Measurements from ENCODE around the gene C2CD3.
"Not testable (repeated sequence)": the region's sequence is repeated elsewhere in the genome, so short reads cannot be mapped to it uniquely, and the experiment has no call there.

Gene C2CD3

DNA sequence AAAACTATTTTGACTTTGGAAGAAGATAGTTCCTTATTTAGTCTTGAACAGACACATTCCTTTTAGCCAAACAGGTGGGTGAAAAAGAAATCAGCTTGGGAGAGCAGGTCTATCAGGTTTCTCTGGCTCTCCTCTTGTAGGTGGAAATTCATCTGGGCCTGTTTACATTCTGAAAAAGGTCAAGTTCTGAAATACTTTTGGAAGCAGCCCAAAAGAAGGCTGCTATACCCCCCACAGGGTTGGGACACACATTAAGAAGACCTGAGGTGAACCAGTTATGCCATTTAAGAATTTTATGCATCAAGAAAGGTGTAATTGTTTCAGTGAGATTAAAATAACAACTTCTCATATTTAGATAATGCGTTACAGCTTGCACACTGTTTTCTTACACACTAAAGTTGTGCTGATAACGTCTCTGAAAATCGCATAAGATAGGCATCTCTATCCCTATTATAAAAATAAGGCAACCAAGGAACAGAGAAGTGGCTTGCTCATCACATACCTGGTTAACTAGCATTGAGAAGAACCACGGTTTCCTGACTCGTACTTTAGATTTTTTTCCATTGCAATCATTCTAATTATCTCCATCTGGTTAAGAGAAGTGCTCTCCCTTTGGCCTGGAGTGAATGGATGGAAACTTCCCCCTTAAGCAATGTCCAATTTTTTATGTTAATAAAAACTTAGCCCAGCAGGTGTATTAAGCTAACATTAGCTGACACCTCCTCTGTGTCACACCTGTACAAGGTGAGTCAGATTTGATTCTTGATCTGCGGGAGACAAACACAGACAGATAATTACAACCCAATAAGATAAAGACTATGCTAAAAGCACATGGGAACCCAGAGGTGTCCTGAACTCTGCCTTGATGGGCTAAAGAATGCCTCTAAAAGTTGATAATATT is 101.4 kb downstream of the C2CD3 start:
- ATAC-seq, result no peak

DNA sequence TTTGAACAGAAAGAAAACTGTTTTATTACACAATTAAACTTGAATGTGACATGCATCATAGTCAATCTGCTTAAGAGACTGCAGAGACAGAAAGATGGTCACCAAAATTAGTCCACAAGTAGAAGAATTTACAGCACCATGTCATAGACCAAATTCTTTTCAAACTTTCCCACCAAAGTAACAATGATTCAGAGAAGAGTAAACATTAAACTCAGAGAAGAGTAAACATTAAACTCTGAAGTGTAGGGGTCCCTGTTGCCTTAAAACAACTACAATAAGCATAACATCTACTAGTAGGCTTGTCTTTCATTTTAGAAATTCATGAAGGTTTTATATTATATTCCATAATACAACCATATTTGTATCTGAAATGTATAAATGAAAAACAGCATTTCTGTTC is 104.1 kb downstream of the C2CD3 start:
- not testable (repeated sequence) for DNase-seq, ATAC-seq

More for the DNA sequence above, 101.4 kb downstream of the C2CD3 start:
- DNase-seq, result no peak

DNA sequence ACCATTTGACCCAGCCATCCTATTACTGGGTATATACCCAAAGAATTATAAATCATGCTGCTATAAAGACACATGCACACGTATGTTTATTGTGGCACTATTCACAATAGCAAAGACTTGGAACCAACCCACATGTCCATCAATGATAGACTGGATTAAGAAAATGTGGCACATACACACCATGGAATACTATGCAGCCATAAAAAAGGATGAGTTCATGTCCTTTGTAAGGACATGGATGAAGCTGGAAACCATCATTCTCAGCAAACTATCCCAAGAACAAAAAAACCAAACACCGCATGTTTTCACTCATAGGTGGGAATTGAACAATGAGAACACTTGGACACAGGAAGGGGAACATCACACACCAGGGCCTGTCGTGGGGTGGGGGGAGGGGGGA is 105.3 kb downstream of the C2CD3 start:
- not testable (repeated sequence) for ATAC-seq, DNase-seq

- ATAC-seq, DNase-seq: not testable (repeated sequence)
Observed at GRCh38 chr11:74063628-74064027, 107.2 kb downstream of the C2CD3 start.

- not testable (repeated sequence) for ATAC-seq, DNase-seq
Observed at GRCh38 chr11:74061599-74061998, 109.2 kb downstream of the C2CD3 start.

GRCh38 chr11:74057249-74058151 is 113.3 kb downstream of the C2CD3 start:
- DNase-seq (no peak), ATAC-seq (no peak)

- no peak for DNase-seq
Observed at GRCh38 chr11:74055938-74056337, 114.9 kb downstream of the C2CD3 start.

DNA sequence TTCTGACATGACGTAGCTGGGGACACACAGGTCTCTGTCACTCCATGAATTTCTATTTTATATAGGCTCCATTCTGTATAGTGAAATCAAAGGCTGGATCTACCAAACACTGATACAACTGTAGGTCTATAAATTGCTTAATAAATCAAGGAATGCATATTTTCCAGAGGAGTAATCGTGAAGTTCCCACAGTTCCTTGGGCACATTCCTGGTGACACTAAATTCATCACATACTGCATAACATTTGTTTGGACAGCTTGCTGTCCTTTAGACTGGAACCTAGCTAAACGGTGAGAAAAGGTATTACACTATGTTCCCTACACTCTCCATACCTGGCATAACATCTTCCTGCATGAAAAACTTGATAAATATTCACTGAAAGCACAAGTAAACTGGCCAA is 120.3 kb downstream of the C2CD3 start:
- ATAC-seq (no peak), DNase-seq (no peak)

More at GRCh38 chr11:74055938-74056337, 114.9 kb downstream of the C2CD3 start:
- no peak for ATAC-seq

DNA sequence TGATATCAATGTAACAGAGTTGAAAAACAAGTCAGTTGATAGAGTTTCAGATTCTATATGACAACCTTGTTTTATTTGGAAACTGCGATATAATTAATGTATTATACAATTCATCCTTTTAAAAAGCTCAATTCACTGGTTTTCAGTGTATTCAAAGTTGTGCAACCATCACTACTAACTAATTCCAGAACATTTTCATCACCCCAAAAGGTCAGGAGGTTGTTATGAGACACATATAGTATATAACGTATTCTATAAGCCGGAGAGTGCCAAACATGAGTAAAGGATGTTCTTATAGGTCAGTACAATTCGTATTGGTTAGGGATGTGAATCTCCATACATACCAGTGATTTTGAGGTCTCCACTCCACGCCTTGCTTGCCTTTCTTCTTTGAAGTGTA is 121.8 kb downstream of the C2CD3 start:
- DNase-seq, result no peak

DNA sequence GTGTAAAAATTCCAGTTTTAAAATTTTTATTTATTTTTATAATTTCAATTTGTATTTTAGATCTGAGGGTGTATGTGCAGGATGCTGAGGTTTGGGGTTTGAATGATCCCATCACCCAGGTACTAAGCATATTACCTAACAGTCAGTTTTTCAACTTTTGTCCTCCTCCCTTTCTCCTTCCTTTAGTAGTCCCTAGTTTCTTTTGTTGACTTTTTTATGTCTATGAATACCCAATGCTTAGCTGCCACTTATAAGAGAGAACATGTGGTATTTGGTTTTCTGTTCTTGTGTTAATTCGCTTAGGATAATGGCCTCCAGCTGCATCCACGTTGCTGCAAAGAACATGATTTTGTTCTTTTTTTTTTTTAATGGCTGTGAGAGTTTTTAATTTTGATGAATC is 126.3 kb downstream of the C2CD3 start:
- no peak for ATAC-seq

More for the DNA sequence above, 121.8 kb downstream of the C2CD3 start:
- ATAC-seq, result no peak

DNA sequence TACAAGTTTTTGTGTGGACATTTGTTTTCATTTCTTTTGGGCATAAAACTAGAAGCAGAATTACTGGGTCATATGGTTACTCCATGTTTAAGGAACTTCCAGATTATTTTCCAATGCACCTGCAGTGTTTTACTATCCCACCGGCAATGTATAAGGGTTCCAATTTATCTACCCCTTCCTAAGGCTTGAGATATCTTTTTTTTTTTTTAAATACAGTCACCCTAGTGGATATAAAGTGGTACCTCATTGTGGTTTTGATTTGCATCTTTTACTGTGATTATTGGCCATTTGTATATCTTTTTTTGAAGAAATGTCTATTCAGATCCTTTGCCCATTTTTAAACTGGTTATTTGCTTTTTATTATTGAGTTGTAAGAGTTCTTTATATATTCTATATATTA is 127.4 kb downstream of the C2CD3 start:
- DNase-seq, result no peak
- no peak for ATAC-seq

More for the DNA sequence above, 126.3 kb downstream of the C2CD3 start:
- DNase-seq, result no peak

DNA sequence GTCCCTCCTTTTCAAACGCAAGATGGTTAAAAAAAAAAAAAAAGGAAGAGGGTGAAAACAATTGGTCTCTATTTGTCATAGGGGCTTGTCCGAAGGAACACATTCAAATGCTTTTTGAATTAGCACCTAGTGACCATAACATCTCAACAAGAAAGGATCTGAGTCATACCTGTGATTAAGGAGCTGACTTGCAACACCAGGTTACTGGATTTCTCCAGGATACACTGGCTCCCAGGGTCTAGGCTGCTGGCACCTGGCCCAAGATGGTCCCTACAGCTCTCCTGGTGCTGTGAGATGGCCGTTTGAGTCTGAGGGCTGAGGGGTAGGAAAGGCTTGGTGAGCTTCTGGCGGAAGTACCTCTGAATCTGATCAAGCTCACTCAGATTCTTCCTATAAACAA is 133.5 kb downstream of the C2CD3 start:
- no peak for DNase-seq
- ATAC-seq, result no peak

- no peak for ATAC-seq
- no peak for DNase-seq
Observed at GRCh38 chr11:74035264-74035663, 135.5 kb downstream of the C2CD3 start.

GRCh38 chr11:74033046-74033445 is 137.8 kb downstream of the C2CD3 start:
- ATAC-seq, result no peak
- DNase-seq, result no peak

DNA sequence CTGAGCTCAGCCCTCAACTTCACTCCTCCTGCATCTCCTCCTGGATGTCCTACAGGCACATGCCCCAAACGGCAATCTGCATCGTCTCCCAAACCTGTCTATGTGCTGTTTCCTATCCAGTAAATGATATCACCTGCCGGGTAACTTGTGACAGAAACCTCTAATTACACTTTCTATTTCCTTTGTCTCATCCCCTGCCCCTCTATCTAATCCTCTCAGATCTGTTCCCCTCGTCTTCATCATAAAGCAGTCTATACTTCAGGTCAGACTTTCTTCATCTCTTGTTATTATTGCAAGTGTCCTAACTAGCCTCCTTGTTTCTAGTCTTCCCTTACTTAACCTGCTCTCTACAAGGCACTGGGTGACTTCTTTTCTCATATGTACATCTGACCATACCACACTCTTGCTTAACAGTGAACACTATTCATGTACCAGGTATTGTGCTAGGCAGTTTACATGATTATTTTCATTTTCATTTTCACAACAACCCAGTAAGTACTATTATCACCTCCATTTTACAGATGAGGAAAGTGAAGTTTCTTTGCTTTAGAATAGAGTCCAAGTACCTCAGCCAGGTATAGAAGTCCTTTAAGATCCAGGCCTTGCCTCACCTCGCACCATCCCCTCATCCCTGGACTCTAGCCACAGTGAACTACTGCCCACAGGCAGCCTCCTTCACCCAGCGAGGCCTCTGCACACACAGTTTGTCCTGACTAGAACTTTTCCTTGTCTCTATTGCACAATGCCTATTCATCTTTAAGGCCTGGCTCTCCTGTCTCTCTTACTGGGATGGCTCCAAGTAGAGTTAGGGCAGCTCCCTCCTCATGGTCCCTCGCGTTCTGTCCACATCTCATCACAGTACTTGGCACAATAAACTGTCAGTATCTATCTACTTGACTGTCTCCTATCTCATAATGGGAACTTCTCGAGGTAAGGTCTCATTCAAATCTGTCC is 139.8 kb downstream of the C2CD3 start:
- ATAC-seq (no peak), DNase-seq (no peak)

- DNase-seq (no peak), ATAC-seq (peak; percentile 62)
Observed at GRCh38 chr11:74025467-74026166, 145.2 kb downstream of the C2CD3 start.

GRCh38 chr11:74024261-74025029 is 146.4 kb downstream of the C2CD3 start:
- DNase-seq (peak; percentile 64), ATAC-seq (no peak)

GRCh38 chr11:74023276-74023675 is 147.5 kb downstream of the C2CD3 start:
- ATAC-seq (no peak), DNase-seq (no peak)

DNA sequence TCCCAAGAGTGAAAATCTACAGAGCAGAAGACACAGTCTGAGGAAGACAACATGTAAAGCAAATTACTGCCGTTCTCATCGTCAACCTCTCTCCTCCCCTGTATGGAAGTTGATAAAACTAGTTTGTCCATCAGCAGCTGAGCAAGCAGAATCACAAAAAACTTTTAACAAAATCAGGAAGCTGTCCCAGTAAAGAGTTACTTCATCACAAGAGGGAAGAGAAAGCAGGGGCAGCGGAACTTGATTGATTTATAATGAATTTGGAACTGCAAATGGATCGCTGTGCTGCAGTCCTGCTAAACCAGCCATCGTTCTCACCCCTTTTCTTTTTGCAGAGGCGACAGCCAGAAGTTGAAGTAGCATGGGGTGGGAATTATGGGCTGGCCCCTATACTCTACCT is 148.3 kb downstream of the C2CD3 start:
- ATAC-seq (no peak), DNase-seq (no peak)

DNA sequence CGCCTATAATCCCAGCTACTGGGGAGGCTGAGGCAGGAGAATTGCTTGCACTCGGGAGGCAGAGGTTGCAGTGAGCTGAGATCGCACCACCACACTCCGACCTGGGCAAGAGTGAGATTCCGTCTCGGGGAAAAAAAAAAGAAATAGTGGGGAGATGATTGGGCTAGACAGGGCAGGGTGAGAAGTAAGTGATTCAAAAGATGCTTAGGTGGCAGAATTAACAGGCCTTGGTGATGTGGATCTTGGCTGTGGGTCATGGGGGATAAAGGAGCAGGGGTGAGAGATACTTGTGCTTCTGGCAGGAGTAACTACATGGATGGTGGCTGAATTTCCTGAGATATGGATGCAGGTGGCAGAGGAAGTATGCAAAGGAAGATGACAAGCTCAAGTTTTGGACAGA is 148.8 kb downstream of the C2CD3 start:
- DNase-seq, result no peak
- ATAC-seq, result no peak

Measured in stimulated activated naive CD8-positive, alpha-beta T cell treated with anti-CD3 and anti-CD28 coated beads, Interleukin-15, Interleukin-2, amounts not matched to agents 100 U/mL and 50 U/mL, for 24 hours (primary cell).